Ecto neural progenitor cell (in vitro differentiated cells): ENCODE data around the gene TMEM260.
"Not testable (repeated sequence)": the region's sequence is repeated elsewhere in the genome, so short reads cannot be mapped to it uniquely, and the experiment has no call there.

Experiments
- DNase-seq: peaks from one replicate; pipeline ENCODE4 v3.0.0-alpha.2; 2018; ENCODE audit warnings: low spot score

Gene TMEM260

GRCh38 chr14:56676042-56676441, 96.4 kb downstream of the TMEM260 start:
- DNase-seq = no peak

GRCh38 chr14:56678838-56679237, 99.2 kb downstream of the TMEM260 start:
- no peak for DNase-seq

GRCh38 chr14:56686416-56686815, 106.8 kb downstream of the TMEM260 start:
- DNase-seq = peak; percentile 60

DNA sequence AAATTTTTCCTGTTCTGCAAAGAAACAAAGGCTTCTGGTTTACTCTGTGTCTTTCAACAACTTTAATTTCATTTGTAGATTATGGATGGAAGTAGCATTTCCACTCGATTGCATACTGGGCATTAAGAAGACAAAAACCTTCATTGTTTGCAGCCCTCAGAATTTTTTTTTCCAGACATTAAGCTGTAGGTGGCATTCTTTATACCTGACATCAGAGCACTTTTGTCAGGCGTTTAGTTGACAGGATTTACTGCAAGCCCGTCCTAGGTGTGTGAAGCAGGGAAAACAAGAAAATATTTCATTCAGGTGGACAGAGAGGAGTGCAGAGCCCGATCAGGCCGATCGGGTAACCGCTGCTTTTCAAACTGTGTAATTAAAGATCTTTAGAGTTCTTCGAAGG, 107.5 kb downstream of the TMEM260 start:
- no peak for DNase-seq

- DNase-seq = no peak
Observed at GRCh38 chr14:56694609-56695008, 115.0 kb downstream of the TMEM260 start.

- DNase-seq = not testable (repeated sequence)
Observed at GRCh38 chr14:56695216-56695615, 115.6 kb downstream of the TMEM260 start.
